Measurements from ENCODE around the gene SLC39A2. TPM values are rescaled to one million over a fixed set of nuclear protein-coding genes. Genes with fewer than 3 reads are reported as not detected.
A peak's percentile ranks its signal among the peaks of the same experiment; 100 is the strongest.
"Not testable (repeated sequence)": the region's sequence is repeated elsewhere in the genome, so short reads cannot be mapped to it uniquely, and the experiment has no call there.

Gene SLC39A2
- under 1 TPM in 1 of 6 experiments, not detected in 5; 0.15 TPM for total RNA-seq (2021; fragmentation: NEBNext Ultra II Directional; extraction: Animal tissue kit (Norgen Biotek cat#: 25700))
- long read RNA-seq: 0 reads

GRCh38 chr14:20998674-20999366 lies at the start of gene SLC39A2:
Gene SLC39A2 (plus strand): TSS chr14:20999293. CDS start chr14:20999447, 154 bp downstream.
- no peak within 1 kb of the TSS for H3K4me3 Mint-ChIP-seq
- peaks cover 21% of the 10 kb centered on the region for H3K36me3 Mint-ChIP-seq (ENCODE audit: low read depth)
- peaks cover 21% of the 10 kb centered on the region for H3K4me1 Mint-ChIP-seq (ENCODE audit: low read depth)
- H3K27ac Mint-ChIP-seq: peak within 1 kb of the TSS; percentile 59; the same call in 1 of the 2 replicates
- peak; percentile 73 for DNase-seq
- H3K9me3 Mint-ChIP-seq: no peaks in the 10 kb centered on the region
- no peak for TF ChIP-seq CTCF (IDR thresholded peaks at IDR 0.05)
- H3K27me3 Mint-ChIP-seq (ENCODE audit: insufficient read depth): no peaks in the 10 kb centered on the region

GRCh38 chr14:20954736-20955537 lies 44.2 kb upstream of the SLC39A2 start, which contains the start of gene RNASE2:
Gene RNASE2 (plus strand): TSS chr14:20955487. CDS start chr14:20955772, 285 bp downstream.
- H3K4me3 Mint-ChIP-seq; H3K4me1 Mint-ChIP-seq (ENCODE audit: low read depth); H3K27ac Mint-ChIP-seq; H3K9me3 Mint-ChIP-seq; DNase-seq; H3K36me3 Mint-ChIP-seq (ENCODE audit: low read depth): not testable (repeated sequence)
- H3K27me3 Mint-ChIP-seq (ENCODE audit: insufficient read depth): peaks cover 28% of the 10 kb centered on the region

- not testable (repeated sequence) for H3K4me3 Mint-ChIP-seq; H3K36me3 Mint-ChIP-seq (ENCODE audit: low read depth); H3K4me1 Mint-ChIP-seq (ENCODE audit: low read depth); H3K27ac Mint-ChIP-seq; DNase-seq; H3K9me3 Mint-ChIP-seq
- peaks cover 28% of the 10 kb centered on the region for H3K27me3 Mint-ChIP-seq (ENCODE audit: insufficient read depth)
Observed at GRCh38 chr14:20955538-20955873, 43.6 kb upstream of the SLC39A2 start.

- peaks cover 23% of the 10 kb centered on the region for H3K27me3 Mint-ChIP-seq (ENCODE audit: insufficient read depth)
Observed at GRCh38 chr14:20956376-20956976, 42.6 kb upstream of the SLC39A2 start.

GRCh38 chr14:20958946-20959345 lies 40.1 kb upstream of the SLC39A2 start:
- H3K4me3 Mint-ChIP-seq; DNase-seq; H3K27ac Mint-ChIP-seq; H3K9me3 Mint-ChIP-seq; H3K36me3 Mint-ChIP-seq (ENCODE audit: low read depth): not testable (repeated sequence)
- Mint-ChIP-seq H3K27me3 (ENCODE audit: insufficient read depth) (peaks cover 29% of the 10 kb centered on the region), H3K4me1 (ENCODE audit: low read depth) (peaks cover 12% of the 10 kb centered on the region; the same call in 1 of the 2 replicates)

More at GRCh38 chr14:20956376-20956976, 42.6 kb upstream of the SLC39A2 start:
- Mint-ChIP-seq H3K4me3 (no peak overlapping the region), H3K36me3 (ENCODE audit: low read depth) (no peaks in the 10 kb centered on the region), H3K27ac (no peak overlapping the region), H3K9me3 (no peaks in the 10 kb centered on the region), H3K4me1 (ENCODE audit: low read depth) (peaks cover 10% of the 10 kb centered on the region; the same call in 1 of the 2 replicates)
- TF ChIP-seq CTCF (IDR thresholded peaks at IDR 0.05): no peak
- DNase-seq: no peak

- no peak overlapping the region; the same call in 1 of the 2 replicates for H3K4me3 Mint-ChIP-seq
- no peaks in the 10 kb centered on the region for H3K9me3 Mint-ChIP-seq
- H3K4me1 Mint-ChIP-seq (ENCODE audit: low read depth): peaks cover 32% of the 10 kb centered on the region
- no peak for DNase-seq
- no peak overlapping the region for H3K27ac Mint-ChIP-seq
- peaks cover 26% of the 10 kb centered on the region for H3K27me3 Mint-ChIP-seq (ENCODE audit: insufficient read depth)
- H3K36me3 Mint-ChIP-seq (ENCODE audit: low read depth): no peaks in the 10 kb centered on the region
- no peak for TF ChIP-seq CTCF (IDR thresholded peaks at IDR 0.05)
Observed at GRCh38 chr14:20969336-20969735, 29.8 kb upstream of the SLC39A2 start.
